Activated CD8-positive, alpha-beta memory T cell treated with anti-CD3 and anti-CD28 coated beads, Interleukin-2, amount 10 ng/mL, durations not matched to agents 7 days and 5 days (primary cell): ENCODE measurements around the gene TAS2R41. TPM values are rescaled to one million over a fixed set of nuclear protein-coding genes. Genes with fewer than 3 reads are reported as not detected.

ENCODE experiments used
- ATAC-seq: fragments of 150-1000 bp; cut with Tn5 transposase; one replicate; pipeline ENCODE4 v1.10.0; 2021; ENCODE audit warnings: moderate library complexity
- CTCF ChIA-PET: fragments of 350-600 bp; sonication (Branson Sonifier 250); formaldehyde crosslinking; loops from one replicate; lab custom pipeline; 2021; ENCODE audit warnings: antibody characterized with exemption; lab: Charles Lee
- DNase-seq: peaks from one replicate; pipeline ENCODE4 v3.0.0-alpha.2; 2020
- H3K27ac Mint-ChIP-seq: one replicate; pipeline ENCODE4 v1.8.0; 2021; ENCODE audit warnings: mild to moderate bottlenecking, mixed read lengths
- H3K27me3 Mint-ChIP-seq: one replicate; pipeline ENCODE4 v1.8.0; 2021; ENCODE audit warnings: mixed read lengths
- H3K36me3 Mint-ChIP-seq: one replicate; pipeline ENCODE4 v1.8.0; 2021; ENCODE audit warnings: mild to moderate bottlenecking, mixed read lengths
- H3K4me1 Mint-ChIP-seq: one replicate; pipeline ENCODE4 v1.8.0; 2021; ENCODE audit warnings: mixed read lengths
- H3K4me3 Mint-ChIP-seq: one replicate; pipeline ENCODE4 v1.8.0; 2021; ENCODE audit warnings: mild to moderate bottlenecking, moderate library complexity, mixed read lengths
- H3K9me3 Mint-ChIP-seq: one replicate; pipeline ENCODE4 v1.8.0; 2022; ENCODE audit warnings: low read depth, mixed read lengths
- total RNA-seq, 2 experiments: library from RNA; stranded (reverse); gene quantifications; one replicate each; pipeline ENCODE4 v1.2.3, GENCODE V29; 2021

Gene TAS2R41
- total RNA-seq, 2 experiments from 2014 or later: not detected

DNA sequence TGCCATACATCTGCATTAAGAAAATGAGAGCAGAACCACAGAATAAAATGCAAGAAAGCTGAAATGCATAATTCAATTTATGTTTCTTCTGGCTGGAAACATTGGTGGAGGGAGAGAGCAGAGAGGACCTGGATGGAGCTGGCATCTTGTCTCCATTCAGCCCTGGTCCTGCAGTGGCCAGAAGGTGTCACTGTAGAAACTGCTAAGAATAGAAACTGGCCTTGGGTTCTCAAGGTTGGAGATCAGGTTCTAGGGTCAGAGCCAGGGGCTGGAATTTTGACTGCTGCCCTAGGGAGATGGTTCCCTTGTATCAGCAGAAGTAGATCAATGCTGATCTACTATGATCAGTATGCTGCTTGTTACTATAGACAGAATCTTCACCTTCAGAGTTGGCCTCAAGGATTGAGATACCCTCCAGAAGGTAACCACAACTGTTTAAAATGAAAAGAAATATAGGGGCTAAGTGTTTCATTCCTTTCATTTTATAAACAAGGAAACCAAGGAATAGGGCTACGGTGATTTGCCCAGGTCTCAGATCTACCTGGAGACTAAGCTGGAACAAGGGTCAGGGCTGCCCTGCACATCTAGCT is 13.1 kb downstream of the TAS2R41 start:
- no peak overlapping the region for H3K4me3 Mint-ChIP-seq
- ATAC-seq: peak; percentile 47

DNA sequence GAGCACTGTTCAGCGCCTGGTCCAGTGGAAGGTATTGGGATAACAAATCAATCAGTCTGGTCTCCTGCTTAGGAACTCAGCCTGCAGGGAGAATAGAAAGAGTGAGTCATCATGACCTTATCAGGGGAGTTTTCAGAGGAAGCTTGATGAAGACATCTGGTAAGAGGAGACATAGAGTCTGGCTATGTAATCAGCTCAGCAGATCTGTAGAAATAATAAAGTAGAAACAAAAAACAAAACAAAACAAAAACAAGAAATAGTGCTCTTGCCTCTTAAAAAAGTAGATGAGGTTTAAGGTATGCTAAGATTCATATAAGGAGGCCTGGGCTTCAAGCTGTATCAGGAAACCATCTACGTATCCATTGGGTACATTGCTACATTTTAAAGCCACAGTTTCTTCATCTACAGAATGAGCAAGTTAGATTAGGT is 14.4 kb downstream of the TAS2R41 start:
- ATAC-seq (peak; percentile 43), DNase-seq (no peak)
- no peaks in the 10 kb centered on the region for H3K9me3 Mint-ChIP-seq
- no peak overlapping the region for H3K4me3 Mint-ChIP-seq
- no peak overlapping the region for H3K27ac Mint-ChIP-seq
- H3K36me3 Mint-ChIP-seq: no peaks in the 10 kb centered on the region
- H3K27me3 Mint-ChIP-seq: no peaks in the 10 kb centered on the region
- H3K4me1 Mint-ChIP-seq: peaks cover 21% of the 10 kb centered on the region
- CTCF ChIA-PET: interaction anchor here (0.6 to 0.8 kb wide), 2 partner anchors 56 to 245 kb away, joined by 3 to 5 read pairs; no protein-coding TSS in a partner anchor

More for the DNA sequence above, 13.1 kb downstream of the TAS2R41 start:
- peak; percentile 49 for DNase-seq
- no peaks in the 10 kb centered on the region for H3K27me3 Mint-ChIP-seq
- peaks cover 21% of the 10 kb centered on the region for H3K4me1 Mint-ChIP-seq
- H3K9me3 Mint-ChIP-seq: no peaks in the 10 kb centered on the region
- H3K36me3 Mint-ChIP-seq: no peaks in the 10 kb centered on the region
- H3K27ac Mint-ChIP-seq: no peak overlapping the region
- CTCF ChIA-PET: interaction anchor here (1.5 to 1.6 kb wide), 2 partner anchors 9 to 246 kb away, joined by 4 to 6 read pairs; no protein-coding TSS in a partner anchor

DNA sequence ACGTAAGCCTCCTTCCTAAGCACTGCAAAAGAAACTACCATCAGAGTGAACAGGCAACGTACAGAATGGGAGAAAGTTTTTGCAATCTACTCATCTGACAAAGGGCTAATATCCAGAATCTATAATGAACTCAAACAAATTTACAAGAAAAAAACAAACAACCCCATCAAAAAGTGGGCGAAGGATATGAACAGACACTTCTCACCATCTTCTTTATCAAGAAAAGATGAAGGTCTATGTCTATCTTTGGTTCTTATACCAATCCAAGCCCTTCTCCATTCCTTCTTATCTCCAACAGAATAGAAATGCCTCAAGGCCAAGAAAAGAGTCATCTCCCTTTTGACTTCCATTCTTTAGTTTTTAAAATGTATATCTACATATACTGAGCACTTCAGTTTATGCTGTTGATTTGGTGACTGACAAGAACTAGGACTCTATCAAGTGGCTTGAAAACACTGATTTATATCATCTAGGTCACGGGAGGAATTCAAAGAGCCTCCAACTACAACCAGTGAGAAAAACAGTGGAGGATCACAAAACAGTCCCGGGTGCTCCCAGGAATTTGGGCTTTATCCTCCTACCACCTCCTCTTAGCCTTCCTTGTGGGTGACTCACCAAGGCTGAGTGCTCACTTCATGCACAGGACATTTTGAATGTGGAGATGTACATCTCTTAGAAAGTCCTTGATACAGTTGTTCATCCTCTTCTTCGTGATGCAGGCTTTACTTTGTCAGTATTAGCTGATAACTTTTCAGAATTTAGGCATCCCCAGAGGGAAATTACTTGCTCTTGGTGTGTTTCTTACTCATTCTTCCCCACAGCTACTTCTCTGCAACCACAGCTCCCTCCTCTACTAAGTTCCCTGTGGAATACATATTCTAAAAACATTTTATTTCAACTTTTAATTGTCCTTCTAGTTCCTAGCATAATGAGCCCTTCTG is 15.4 kb downstream of the TAS2R41 start:
- H3K27ac Mint-ChIP-seq: peak overlapping the region; percentile 63
- peaks cover 21% of the 10 kb centered on the region for H3K4me1 Mint-ChIP-seq
- DNase-seq (no peak), ATAC-seq (no peak)
- H3K9me3 Mint-ChIP-seq: no peaks in the 10 kb centered on the region
- CTCF ChIA-PET: no interaction called here
- H3K36me3 Mint-ChIP-seq: no peaks in the 10 kb centered on the region
- H3K4me3 Mint-ChIP-seq: no peak overlapping the region
- H3K27me3 Mint-ChIP-seq: no peaks in the 10 kb centered on the region

DNA sequence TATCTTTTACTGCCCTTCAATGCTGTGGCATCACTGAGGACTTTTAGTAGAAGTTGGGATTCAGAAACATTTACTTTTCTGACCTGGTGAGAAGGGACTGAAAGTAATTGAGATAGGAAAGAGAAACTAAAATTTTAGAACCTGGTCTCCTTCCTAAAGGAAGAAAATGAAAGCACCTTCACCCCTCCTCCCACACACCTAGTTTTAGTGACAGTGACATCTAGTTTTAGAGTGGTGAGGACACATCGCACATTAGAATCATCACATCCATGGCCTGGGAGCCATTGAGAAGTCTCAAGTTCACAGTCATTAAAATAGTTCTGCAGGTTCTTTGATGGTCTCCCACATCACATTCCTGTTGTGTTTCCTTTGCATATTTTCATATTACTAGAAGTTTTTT is 16.1 kb downstream of the TAS2R41 start:
- H3K4me3 Mint-ChIP-seq: no peak overlapping the region
- no peak for DNase-seq
- peak; percentile 57 for ATAC-seq
- CTCF ChIA-PET: no interaction called here
- no peaks in the 10 kb centered on the region for H3K27me3 Mint-ChIP-seq
- peak overlapping the region; percentile 63 for H3K27ac Mint-ChIP-seq
- no peaks in the 10 kb centered on the region for H3K9me3 Mint-ChIP-seq
- peaks cover 21% of the 10 kb centered on the region for H3K4me1 Mint-ChIP-seq
- no peaks in the 10 kb centered on the region for H3K36me3 Mint-ChIP-seq

DNA sequence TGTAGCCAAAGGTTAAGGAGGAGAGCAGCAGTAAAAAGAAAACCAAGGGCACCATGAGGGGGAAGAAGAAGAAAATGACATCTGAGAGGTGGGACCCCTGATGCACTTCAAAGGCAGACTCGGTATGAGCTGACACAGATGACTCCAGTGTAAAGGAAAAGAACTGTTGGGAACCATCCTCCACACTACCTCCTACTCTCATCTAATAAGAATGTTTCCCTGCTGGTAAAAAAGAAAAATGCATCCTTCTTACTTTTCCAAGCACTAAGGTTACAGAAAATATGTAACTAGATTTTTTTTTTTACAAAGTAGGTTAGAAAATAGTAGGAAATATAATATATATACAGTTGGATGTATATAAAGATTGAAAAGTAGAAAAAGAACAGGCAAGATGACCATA is 16.9 kb downstream of the TAS2R41 start:
- no peak overlapping the region for H3K4me3 Mint-ChIP-seq
- H3K36me3 Mint-ChIP-seq: no peaks in the 10 kb centered on the region
- no peaks in the 10 kb centered on the region for H3K27me3 Mint-ChIP-seq
- peaks cover 21% of the 10 kb centered on the region for H3K4me1 Mint-ChIP-seq
- ATAC-seq: no peak
- CTCF ChIA-PET: interaction anchor here (1.0 kb wide), 1 partner anchor 10 kb away, joined by 4 read pairs; no protein-coding TSS in a partner anchor
- DNase-seq: no peak
- no peak overlapping the region for H3K27ac Mint-ChIP-seq
- no peaks in the 10 kb centered on the region for H3K9me3 Mint-ChIP-seq

DNA sequence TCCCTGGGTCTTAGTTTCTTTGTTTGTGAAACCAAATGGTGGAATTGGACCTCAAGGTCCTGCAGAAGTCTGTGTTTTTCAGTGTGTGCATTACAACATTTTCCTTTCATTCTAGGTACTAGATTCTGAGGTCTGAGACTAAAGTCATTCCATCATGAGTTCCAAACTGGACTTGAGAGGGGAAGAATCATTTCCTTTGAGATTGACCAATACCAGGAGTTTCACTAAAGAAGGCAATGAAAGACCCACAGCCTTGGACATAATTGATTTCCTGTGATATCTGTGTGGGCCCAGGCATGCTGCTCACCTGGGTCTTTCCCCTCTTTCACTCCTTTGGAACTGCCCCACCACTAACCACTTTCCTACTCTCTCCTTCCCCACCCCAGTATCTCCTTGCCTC is 18.2 kb downstream of the TAS2R41 start:
- Mint-ChIP-seq H3K9me3 (no peaks in the 10 kb centered on the region), H3K4me3 (no peak overlapping the region), H3K27me3 (no peaks in the 10 kb centered on the region), H3K36me3 (no peaks in the 10 kb centered on the region), H3K27ac (no peak overlapping the region), H3K4me1 (peaks cover 21% of the 10 kb centered on the region)
- DNase-seq: no peak
- no peak for ATAC-seq
- CTCF ChIA-PET: no interaction called here

DNA sequence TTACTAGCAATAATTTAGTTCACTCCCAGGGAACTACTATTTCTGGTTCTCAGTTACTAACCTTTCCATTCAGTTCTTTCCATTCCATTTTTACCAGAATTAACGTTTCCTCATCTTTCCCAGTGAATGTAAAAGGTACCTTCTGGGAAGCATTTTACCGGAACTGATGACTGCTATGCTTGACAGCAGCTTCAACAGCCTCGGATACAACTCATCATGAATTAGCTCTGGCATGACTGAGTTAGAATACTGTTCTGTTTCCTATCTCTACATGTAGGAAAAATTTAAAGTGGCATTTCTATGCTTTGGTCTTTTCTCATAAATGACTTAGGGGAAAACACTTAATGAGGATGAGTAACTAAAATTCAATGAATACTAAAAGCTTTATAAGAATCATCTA is 18.6 kb downstream of the TAS2R41 start:
- Mint-ChIP-seq H3K4me1 (peaks cover 21% of the 10 kb centered on the region), H3K4me3 (no peak overlapping the region), H3K9me3 (no peaks in the 10 kb centered on the region), H3K27me3 (no peaks in the 10 kb centered on the region), H3K27ac (no peak overlapping the region), H3K36me3 (no peaks in the 10 kb centered on the region)
- DNase-seq (no peak), ATAC-seq (no peak)
- CTCF ChIA-PET: no interaction called here

DNA sequence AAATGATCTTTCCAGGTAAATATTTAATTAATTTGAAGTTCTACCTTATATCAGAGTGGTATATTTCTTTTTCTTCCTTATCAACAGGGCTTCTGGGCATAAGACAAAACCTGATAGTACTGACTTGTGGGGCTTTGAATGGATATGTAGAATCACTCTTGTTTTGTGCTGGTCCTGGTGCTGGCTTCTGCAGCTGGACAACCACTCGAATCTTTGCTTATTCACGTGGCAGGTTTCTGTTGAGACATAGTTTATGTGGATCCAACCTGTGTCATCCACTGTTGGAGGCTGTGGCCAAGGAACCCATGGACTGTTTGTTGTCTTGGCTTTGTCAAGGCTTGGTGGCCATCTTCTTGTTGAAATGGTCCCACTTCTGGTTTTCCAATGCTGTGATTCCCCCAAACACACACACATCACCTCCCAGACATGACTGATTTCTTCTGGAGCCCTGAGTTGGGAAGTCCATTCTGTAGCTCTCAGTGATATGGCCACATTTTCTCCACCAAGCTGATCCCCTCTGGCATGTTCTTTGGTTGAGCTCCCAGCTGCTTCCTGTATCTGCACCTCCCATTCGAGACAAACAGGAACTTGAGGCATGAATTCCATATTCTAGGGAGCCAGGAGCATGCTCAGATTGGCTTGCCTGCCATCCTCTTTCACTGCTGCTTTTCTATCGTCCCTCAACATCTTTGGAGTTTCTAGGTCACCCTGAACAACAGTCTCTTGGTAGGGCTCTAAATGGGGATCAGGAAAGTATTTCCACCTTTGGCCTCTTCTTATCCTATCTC is 19.5 kb downstream of the TAS2R41 start:
- Mint-ChIP-seq H3K9me3 (no peaks in the 10 kb centered on the region), H3K27ac (no peak overlapping the region), H3K4me3 (no peak overlapping the region), H3K36me3 (no peaks in the 10 kb centered on the region), H3K27me3 (no peaks in the 10 kb centered on the region), H3K4me1 (peaks cover 17% of the 10 kb centered on the region)
- ATAC-seq (no peak), DNase-seq (no peak)
- CTCF ChIA-PET: interaction anchor here (1.0 kb wide), 1 partner anchor 10 kb away, joined by 4 read pairs; no protein-coding TSS in a partner anchor

DNA sequence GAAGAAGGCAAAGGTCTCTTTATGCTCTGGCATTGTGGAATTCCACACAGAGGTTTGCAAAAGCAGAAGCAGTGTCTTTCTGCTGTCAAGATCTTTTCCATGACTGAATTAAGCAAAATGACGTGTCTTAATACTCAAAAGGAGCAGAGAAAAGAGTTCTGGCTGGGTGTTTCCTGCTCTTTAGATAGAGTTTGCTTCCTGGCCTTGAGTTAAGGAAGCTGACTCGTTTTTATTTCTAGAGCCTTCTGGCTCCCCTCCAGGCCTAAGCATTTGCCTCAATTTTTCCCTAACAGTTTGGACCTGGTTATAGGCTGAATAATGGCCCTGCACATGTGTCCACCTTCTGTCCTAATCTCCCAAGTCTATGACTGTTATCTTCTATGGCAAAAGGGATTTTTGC is 21.6 kb downstream of the TAS2R41 start:
- CTCF ChIA-PET: no interaction called here
- no peak for ATAC-seq
- Mint-ChIP-seq H3K36me3 (no peaks in the 10 kb centered on the region), H3K27me3 (no peaks in the 10 kb centered on the region), H3K4me3 (no peak overlapping the region), H3K4me1 (peaks cover 2% of the 10 kb centered on the region), H3K9me3 (no peaks in the 10 kb centered on the region), H3K27ac (no peak overlapping the region)
- no peak for DNase-seq

DNA sequence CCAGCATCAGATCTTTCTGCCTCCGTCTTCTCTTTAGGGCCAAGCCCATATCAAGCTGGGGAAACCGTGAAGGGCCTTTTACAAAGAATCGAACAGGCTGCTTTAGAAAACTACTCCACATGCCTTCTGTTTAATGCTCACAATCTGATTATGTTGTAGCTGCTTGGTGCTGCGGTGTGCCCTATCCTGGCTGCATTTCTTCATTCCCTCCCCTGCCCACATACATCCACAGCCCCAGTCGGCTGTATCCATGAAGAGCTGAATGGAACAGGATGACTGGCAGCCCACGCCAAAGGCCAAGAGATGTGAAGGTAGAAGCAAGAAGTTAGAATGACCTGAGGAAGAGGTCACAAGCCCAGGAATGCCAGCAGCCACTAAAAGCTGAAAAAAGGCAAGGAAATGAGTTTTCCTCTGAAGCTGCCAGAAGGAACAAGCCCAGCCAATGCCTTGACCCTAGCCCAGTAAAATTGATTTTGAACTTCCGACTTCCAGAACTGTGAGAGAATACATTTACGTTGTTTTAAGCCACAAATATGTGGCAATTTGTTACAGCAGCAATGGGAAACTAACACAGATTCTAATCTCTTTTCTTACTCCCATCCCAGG is 22.2 kb downstream of the TAS2R41 start:
- Mint-ChIP-seq H3K36me3 (no peaks in the 10 kb centered on the region), H3K4me3 (no peak overlapping the region), H3K4me1 (no peaks in the 10 kb centered on the region), H3K27ac (no peak overlapping the region), H3K9me3 (no peaks in the 10 kb centered on the region), H3K27me3 (no peaks in the 10 kb centered on the region)
- CTCF ChIA-PET: interaction anchor here (1.2 kb wide), 1 partner anchor 9 kb away, joined by 4 read pairs; no protein-coding TSS in a partner anchor
- DNase-seq (no peak), ATAC-seq (no peak)

DNA sequence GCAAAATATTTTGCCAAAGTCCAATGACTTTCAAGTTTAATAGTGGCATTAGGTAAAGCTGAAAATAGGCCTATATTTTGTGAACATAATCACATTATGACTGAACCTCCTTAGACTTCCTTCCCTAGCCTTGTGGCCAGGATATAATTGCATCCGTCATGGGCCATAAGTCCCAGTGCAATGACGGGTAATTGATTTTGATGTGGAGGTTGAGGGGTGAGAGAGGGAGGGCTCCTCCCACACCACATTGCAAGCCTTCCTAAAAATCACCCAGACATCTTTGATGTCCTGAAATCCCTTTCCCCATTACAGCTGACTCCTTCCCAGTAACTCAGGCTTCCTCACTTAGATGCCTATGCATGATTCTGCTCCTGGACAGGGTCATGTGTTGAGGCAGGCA is 25.6 kb downstream of the TAS2R41 start:
- Mint-ChIP-seq H3K27ac (no peak overlapping the region), H3K27me3 (no peaks in the 10 kb centered on the region), H3K4me1 (no peaks in the 10 kb centered on the region), H3K36me3 (no peaks in the 10 kb centered on the region), H3K9me3 (no peaks in the 10 kb centered on the region), H3K4me3 (no peak overlapping the region)
- ATAC-seq: no peak
- no peak for DNase-seq
- CTCF ChIA-PET: no interaction called here

DNA sequence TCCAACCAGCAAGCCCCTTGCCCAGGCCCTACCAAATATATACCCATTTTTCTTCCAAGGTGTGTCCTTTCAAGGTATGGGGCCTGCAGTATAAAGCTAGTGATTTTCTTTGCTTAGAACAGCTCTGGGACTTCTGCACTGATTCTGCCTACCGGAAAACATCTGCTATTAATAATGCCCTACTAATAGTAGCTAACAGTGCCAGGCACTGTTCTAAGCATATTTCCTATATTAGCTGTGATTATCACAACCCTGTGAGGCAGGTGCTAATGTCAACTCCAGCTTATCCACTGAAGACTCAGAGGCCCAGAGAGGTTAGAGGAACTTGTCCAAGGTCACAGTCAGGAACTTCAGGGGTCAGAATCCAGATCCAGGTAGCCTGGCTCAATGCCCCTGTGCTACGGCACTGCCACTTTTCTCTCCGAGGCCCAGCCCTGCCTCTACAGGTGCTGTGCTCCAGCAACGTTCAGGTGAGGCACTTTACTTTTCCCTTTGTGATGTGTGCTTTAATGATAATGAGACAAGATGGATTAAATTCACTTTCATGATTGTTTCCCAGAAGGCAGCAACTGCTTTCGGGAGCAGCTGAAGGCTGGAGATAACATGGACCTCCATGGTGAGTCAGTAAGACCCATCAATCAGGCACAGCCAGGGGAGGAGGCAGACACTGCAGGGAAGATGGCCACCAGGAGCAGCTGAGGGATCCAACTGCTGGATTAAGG is 26.7 kb downstream of the TAS2R41 start:
- DNase-seq (no peak), ATAC-seq (no peak)
- Mint-ChIP-seq H3K36me3 (no peaks in the 10 kb centered on the region), H3K27ac (no peak overlapping the region), H3K4me3 (no peak overlapping the region), H3K4me1 (no peaks in the 10 kb centered on the region), H3K27me3 (no peaks in the 10 kb centered on the region), H3K9me3 (no peaks in the 10 kb centered on the region)
- CTCF ChIA-PET: interaction anchor here (1.2 to 1.6 kb wide), 2 partner anchors 9 to 264 kb away, joined by 3 to 4 read pairs; no protein-coding TSS in a partner anchor
